ENCODE measurements around the gene CDC14B.

The CDC14B gene

DNA sequence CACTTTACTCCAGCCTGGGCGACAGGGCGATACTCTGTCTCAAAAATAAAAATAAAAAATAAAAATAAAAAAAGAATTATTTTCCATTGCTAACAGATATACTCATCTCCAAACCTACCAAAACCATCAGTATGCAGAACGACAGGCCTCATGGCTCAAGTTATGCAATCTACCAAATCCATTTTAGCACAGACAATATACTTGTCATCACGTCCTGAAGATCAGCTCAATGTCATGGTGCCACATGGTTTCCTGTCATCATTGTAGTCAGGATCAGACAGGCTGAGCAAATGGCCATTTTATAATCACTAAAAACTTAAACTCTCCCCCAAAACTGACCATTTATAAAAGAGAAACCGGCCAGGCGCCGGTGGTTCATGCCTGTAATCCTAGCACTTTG, 100.5 kb downstream of the CDC14B start:
- no peak for TF ChIP-seq CTCF (conservative IDR thresholded peaks at IDR 0.05; ENCODE audit: low read length)
- no peak for TF ChIP-seq EZH2phosphoT487 (IDR thresholded peaks at IDR 0.05; ENCODE audit: borderline replicate concordance)
- Histone ChIP-seq H3K36me3 (ENCODE audit: insufficient read depth, low read length) (no peaks in the 10 kb centered on the region), H3K4me3 (ENCODE audit: low read length, poor library complexity, severe bottlenecking) (no peak overlapping the region)

DNA sequence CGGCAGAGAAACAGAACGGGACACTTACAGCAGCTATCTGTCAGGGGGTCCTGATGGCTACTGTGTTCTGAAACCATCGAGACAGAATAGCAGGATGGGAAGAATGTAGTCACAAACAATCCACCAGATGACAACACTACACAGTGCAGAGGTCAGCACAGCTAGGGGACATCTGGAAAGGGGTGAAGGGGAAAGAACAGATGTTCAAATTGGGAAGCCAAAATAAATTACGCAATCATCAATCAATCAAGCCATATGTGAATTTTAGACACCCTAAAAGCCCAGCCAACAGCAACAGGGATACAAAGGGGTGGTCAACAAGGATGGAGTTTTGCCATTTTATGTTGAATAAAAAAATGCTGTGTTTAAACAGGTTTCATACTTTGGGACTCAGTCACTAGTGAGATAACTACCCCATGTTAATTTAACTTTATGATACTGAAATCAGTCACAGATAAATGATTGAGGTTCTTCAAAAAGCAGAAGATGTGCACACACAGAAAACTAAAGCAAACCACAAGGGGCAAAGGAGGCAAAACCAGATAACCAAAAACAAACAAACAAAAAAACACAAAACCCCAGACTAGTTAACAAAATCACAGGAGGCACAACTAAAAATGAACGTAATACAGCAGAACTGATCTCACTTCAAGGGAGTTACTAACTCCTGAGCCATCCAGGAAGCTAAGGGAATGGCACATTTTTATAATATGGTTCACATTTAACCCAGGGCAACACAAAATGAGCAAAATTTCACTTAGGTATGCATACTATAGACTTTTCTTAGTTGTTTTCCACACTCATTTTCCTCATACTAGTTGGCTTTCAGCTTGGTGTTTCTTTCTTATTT, 103.8 kb downstream of the CDC14B start:
- Histone ChIP-seq H3K9ac (ENCODE audit: low read depth, low read length, poor library complexity, severe bottlenecking) (no peak overlapping the region), H4K20me1 (ENCODE audit: insufficient read depth, low read length, poor library complexity, severe bottlenecking) (no peaks in the 10 kb centered on the region), H3K9me2 (replicated peaks; ENCODE audit: low read depth, low read length) (no peaks in the 10 kb centered on the region), H3K4me1 (ENCODE audit: insufficient read depth, low read length, poor library complexity, severe bottlenecking) (no peaks in the 10 kb centered on the region), H3K27me3 (ENCODE audit: insufficient read depth, low read length, poor library complexity, severe bottlenecking) (no peaks in the 10 kb centered on the region), H3K4me2 (ENCODE audit: low read depth, low read length, poor library complexity, severe bottlenecking) (no peak overlapping the region), H3K79me2 (ENCODE audit: insufficient read depth, low read length) (no peaks in the 10 kb centered on the region), H3F3A (ENCODE audit: low read depth) (no peaks in the 10 kb centered on the region), H3K9me3 (ENCODE audit: insufficient read depth, low read depth, low read length) (no peaks in the 10 kb centered on the region), H3K36me3 (ENCODE audit: insufficient read depth, low read length) (no peaks in the 10 kb centered on the region), H2AFZ (ENCODE audit: low read length) (no peak overlapping the region), H3K4me3 (ENCODE audit: low read length, poor library complexity, severe bottlenecking) (no peak overlapping the region)
- no peak for TF ChIP-seq CTCF (conservative IDR thresholded peaks at IDR 0.05; ENCODE audit: low read length)
- no peak for TF ChIP-seq EZH2phosphoT487 (IDR thresholded peaks at IDR 0.05; ENCODE audit: borderline replicate concordance)

More for the DNA sequence above, 100.5 kb downstream of the CDC14B start:
- Histone ChIP-seq H4K20me1 (ENCODE audit: insufficient read depth, low read length, poor library complexity, severe bottlenecking) (no peaks in the 10 kb centered on the region), H3K9ac (ENCODE audit: low read depth, low read length, poor library complexity, severe bottlenecking) (no peak overlapping the region), H3F3A (ENCODE audit: low read depth) (no peaks in the 10 kb centered on the region), H3K4me1 (ENCODE audit: insufficient read depth, low read length, poor library complexity, severe bottlenecking) (peaks cover 3% of the 10 kb centered on the region), H3K79me2 (ENCODE audit: insufficient read depth, low read length) (no peaks in the 10 kb centered on the region), H3K9me3 (ENCODE audit: insufficient read depth, low read depth, low read length) (no peaks in the 10 kb centered on the region), H3K9me2 (replicated peaks; ENCODE audit: low read depth, low read length) (no peaks in the 10 kb centered on the region), H3K4me2 (ENCODE audit: low read depth, low read length, poor library complexity, severe bottlenecking) (no peak overlapping the region), H3K27me3 (ENCODE audit: insufficient read depth, low read length, poor library complexity, severe bottlenecking) (no peaks in the 10 kb centered on the region), H2AFZ (ENCODE audit: low read length) (no peak overlapping the region)

- Histone ChIP-seq H3K4me1 (ENCODE audit: insufficient read depth, low read length, poor library complexity, severe bottlenecking) (no peaks in the 10 kb centered on the region), H4K20me1 (ENCODE audit: insufficient read depth, low read length, poor library complexity, severe bottlenecking) (no peaks in the 10 kb centered on the region), H3K36me3 (ENCODE audit: insufficient read depth, low read length) (no peaks in the 10 kb centered on the region), H3K79me2 (ENCODE audit: insufficient read depth, low read length) (no peaks in the 10 kb centered on the region), H3K4me3 (ENCODE audit: low read length, poor library complexity, severe bottlenecking) (no peak overlapping the region), H3K9ac (ENCODE audit: low read depth, low read length, poor library complexity, severe bottlenecking) (no peak overlapping the region), H2AFZ (ENCODE audit: low read length) (0 out of 2 replicates have a peak overlapping the region, but pooled peaks have one; percentile 23), H3K9me2 (replicated peaks; ENCODE audit: low read depth, low read length) (no peaks in the 10 kb centered on the region), H3F3A (ENCODE audit: low read depth) (no peaks in the 10 kb centered on the region), H3K27me3 (ENCODE audit: insufficient read depth, low read length, poor library complexity, severe bottlenecking) (no peaks in the 10 kb centered on the region), H3K9me3 (ENCODE audit: insufficient read depth, low read depth, low read length) (no peaks in the 10 kb centered on the region), H3K4me2 (ENCODE audit: low read depth, low read length, poor library complexity, severe bottlenecking) (no peak overlapping the region)
- TF ChIP-seq CTCF (conservative IDR thresholded peaks at IDR 0.05; ENCODE audit: low read length) (no peak), EZH2phosphoT487 (IDR thresholded peaks at IDR 0.05; ENCODE audit: borderline replicate concordance) (no peak)
Observed at GRCh38 chr9:96514800-96515158, 104.9 kb downstream of the CDC14B start.

Data from Loucy (cell line).